ENCODE measurements around the gene TLCD3B.

TLCD3B gene, protein sequence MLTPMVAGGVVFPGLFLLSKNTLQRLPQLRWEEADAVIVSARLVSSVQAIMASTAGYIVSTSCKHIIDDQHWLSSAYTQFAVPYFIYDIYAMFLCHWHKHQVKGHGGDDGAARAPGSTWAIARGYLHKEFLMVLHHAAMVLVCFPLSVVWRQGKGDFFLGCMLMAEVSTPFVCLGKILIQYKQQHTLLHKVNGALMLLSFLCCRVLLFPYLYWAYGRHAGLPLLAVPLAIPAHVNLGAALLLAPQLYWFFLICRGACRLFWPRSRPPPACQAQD

GRCh38 chr16:30030841-30031413, at the start of gene TLCD3B:
Gene TLCD3B (minus strand): TSS chr16:30031271. CDS start chr16:30030527, 744 bp downstream.
- DNase-seq: no peak

- no peak for DNase-seq
These were observed 48.4 kb upstream of the TLCD3B start for GRCh38 chr16:30079480-30079879.

GRCh38 chr16:30078744-30079143, 47.7 kb upstream of the TLCD3B start:
- DNase-seq: no peak

- DNase-seq: no peak
These were observed 46.6 kb upstream of the TLCD3B start for GRCh38 chr16:30077656-30078055.

DNA sequence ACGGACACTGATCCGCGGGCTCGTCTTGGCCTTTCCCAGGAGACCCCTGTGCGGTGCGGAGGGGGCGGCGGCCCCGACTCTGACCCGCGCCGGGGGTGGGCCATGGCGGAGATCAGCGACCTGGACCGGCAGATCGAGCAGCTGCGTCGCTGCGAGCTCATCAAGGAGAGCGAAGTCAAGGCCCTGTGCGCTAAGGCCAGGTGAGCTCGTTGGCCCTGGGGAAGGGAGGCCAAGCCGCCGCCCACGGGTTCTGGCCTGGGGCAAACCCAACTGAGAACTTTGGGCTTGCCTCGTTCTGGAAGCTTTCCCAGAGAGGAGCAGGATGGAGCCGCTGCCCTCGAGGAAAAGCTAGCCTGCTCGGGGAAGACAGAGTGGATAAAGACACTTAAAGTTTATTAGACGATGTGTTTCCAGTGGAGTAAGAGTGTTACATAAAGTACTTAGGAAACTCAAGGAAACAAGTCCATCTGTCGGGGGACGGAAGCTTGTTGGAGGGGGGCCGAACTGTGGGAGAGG, 45.3 kb upstream of the TLCD3B start:
- no peak for DNase-seq

GRCh38 chr16:30075503-30076275, 44.6 kb upstream of the TLCD3B start, which contains the start of gene PPP4C:
Gene PPP4C (plus strand): TSS chr16:30075994. CDS start chr16:30076378, 384 bp downstream.
- peak; percentile 77 to 87 (median 80) for DNase-seq

DNA sequence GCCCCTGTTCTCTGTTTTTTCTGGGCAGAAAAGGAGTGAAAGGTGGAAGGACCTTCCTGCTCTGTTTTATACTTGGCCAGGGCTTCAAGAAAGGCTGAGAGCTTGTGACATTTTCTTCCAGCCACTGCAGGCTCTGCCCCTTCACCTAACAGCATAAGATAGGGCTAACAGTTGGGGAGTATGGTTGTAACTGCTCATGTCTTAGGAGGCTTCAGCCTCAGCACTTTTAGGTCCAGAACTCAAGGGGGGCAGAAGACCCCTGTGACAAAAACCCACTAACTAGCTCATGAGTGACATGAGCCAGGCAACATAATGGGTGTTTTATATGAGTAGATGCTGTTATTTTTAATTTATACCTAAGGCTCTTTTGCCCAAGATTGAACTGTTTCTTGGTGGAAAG, 39.4 kb upstream of the TLCD3B start:
- DNase-seq: no peak

DNA sequence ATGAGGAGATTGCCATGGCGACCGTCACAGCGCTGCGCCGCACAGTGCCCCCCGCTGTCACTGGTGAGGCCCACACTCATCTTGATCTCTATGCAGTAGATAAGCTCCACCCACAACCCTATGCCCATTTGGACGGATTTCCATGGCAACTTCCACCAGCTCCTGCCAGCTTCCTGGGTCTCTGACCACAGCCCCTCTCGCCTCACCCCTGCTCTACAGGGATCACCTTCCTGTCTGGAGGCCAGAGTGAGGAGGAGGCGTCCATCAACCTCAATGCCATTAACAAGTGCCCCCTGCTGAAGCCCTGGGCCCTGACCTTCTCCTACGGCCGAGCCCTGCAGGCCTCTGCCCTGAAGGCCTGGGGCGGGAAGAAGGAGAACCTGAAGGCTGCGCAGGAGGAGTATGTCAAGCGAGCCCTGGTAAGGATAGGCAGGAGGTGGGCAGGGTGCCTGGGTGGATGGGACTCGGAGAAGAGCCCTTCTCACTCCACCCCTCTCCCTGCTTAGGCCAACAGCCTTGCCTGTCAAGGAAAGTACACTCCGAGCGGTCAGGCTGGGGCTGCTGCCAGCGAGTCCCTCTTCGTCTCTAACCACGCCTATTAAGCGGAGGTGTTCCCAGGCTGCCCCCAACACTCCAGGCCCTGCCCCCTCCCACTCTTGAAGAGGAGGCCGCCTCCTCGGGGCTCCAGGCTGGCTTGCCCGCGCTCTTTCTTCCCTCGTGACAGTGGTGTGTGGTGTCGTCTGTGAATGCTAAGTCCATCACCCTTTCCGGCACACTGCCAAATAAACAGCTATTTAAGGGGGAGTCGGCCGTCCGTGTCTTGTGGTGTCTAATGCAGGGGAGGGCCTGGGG, 38.8 kb upstream of the TLCD3B start:
- no peak for DNase-seq

DNA sequence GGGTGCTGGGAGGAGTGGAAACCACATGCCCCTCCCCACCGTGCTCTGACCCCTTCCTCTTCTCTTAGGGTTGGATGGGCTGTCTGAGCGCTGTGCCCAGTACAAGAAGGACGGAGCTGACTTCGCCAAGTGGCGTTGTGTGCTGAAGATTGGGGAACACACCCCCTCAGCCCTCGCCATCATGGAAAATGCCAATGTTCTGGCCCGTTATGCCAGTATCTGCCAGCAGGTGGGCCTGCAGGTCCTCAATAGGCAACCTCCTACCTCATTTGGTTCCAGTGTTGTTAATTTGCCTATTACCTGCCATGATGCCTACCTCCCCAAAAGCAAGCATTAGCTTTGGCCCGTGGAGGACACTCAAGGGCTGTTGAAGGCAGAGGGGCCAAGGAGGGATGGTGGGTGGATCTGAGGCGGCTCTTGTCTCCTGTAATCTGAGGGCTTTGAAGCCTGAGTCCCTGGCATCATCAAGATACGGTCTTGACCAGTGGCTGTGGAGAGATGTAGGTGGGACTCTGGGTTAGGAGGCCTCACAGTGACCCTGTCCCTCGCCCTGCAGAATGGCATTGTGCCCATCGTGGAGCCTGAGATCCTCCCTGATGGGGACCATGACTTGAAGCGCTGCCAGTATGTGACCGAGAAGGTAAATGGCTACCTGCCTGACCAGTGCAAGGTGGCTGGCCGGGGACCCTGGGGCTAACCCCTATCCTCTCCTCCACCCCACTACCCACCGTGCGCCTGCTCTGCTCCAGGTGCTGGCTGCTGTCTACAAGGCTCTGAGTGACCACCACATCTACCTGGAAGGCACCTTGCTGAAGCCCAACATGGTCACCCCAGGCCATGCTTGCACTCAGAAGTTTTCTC, 37.9 kb upstream of the TLCD3B start:
- DNase-seq: peak in 3 of 4 experiments; percentile 9 to 20 (median 19)

DNA sequence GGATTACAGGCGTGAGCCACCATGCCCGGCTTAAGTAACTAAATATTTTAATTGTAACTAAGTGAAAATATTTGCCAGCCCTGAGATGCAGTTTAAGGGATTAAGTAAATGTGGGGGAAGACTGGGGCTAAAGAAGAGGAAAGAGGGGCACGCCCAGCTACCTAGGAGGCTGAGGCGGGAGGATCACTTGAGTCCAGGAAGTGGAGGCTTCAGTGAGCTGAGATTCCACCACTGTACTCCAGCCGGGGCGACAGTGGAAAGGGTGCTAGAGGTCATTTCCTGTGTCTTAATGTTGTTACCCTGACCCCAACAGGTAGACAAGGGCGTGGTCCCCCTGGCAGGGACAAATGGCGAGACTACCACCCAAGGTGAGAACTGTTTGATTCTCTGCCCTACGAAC, 37.3 kb upstream of the TLCD3B start:
- DNase-seq: no peak

GRCh38 chr16:30067584-30067916, 36.5 kb upstream of the TLCD3B start:
- DNase-seq: no peak

GRCh38 chr16:30066761-30067583, 35.9 kb upstream of the TLCD3B start:
- no peak for DNase-seq

DNA sequence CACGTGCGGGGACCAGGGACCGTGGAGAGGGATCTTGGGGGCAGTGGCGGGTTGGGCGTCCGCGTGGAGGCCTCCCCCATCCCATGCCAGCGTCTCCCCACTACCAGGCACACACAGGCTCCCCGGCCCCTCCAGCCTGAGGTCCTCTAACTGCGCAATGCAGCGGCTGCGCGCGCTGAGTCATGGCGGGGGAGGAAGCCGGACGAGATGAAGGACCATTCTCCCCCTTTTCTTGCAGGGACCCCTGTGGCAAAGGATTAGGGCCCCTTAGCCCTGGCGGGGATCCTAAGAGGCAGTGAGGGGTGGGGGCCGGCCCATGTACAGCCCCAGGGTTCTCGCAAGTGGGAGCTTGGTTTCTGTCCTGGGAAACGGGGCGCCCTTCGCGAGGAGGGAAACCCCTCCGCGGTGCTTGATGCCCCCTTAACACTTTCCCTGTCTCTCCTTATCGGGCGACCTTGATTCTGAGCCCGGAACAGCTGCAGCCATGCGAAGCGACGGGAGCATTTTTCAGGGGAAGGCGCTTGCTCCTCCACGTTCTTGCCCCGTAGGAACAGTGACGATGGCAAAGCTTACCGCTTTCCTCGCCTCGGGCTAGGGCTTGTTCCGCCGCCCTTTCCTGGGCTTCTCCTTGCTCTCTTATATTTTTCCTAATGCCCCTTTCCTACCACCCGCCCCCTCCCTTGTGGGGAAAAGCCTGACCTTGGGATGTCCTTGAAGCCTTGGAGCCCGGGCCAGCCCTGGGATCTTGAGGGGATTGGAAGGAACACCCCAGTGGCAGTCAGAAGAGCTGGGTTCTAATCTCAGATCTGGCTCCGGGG, 35.1 kb upstream of the TLCD3B start:
- DNase-seq: peak in 2 of 4 experiments; percentile 28 to 32

- DNase-seq: peak; percentile 89 to 93 (median 90)
These were observed 34.3 kb upstream of the TLCD3B start, which contains the start of gene ALDOA for GRCh38 chr16:30065102-30065942. Gene ALDOA (plus strand): TSS chr16:30065760. CDS start chr16:30066898, 1,138 bp downstream.

- DNase-seq: no peak
These were observed 33.6 kb upstream of the TLCD3B start for GRCh38 chr16:30064729-30065101.

DNA sequence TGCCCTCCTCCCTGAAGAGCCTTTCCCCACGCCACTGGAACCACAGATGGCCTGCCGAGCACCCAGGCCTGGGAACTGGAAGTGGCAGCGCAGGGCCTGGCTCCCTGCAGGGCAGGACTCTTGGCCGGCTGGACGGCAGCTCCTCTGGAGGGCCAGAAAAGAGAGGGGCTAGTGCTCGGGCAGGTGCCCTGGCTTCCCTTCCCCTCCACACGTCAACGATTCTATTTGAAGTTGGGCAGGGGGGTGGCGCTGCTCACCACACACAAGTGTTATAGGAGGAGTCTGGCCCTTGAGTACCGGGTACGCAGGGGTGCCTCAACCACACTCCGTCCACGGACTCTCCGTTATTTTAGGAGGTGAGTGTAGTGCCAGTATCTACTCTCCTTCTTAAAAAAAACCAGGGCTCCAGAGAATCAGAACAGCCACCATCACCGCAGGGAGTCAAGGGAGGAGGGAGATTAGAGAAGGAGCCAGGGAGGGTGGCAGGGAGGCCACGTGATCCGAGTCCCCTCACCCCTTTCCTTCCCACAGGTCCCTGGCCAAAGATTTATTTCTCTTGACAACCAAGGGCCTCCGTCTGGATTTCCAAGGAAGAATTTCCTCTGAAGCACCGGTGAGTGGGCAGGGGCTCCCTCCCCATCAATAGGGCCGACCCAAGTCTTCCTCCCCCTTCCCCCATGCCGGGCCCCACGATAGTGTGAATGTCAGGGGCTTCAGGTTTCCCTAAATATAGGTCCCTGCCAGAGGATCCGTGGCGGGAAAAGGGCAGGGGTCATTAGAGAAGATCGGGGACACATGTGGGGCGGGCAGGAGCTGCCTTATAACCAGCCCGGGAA, 33.0 kb upstream of the TLCD3B start:
- peak; percentile 32 to 53 (median 38) for DNase-seq

- no peak for DNase-seq
These were observed 32.3 kb upstream of the TLCD3B start for GRCh38 chr16:30063278-30063892.
